Upper lobe of left lung (tissue), 6 donors: ENCODE measurements around the gene ITPR1. TPM values are rescaled to one million over a fixed set of nuclear protein-coding genes. Genes with fewer than 3 reads are reported as not detected.

Experiments used
- ATAC-seq, 2 donors: fragments of 200-7000 bp; cut with Tn5 transposase; one replicate each; pipeline ENCODE4 v1.9.1; 2022; ENCODE audit warnings: mild to moderate bottlenecking in 2 of 2, moderate library complexity in 2 of 2; ENCODE audit not compliant: low FRiP score in 2 of 2
- DNase-seq, 2 donors: peaks; one replicate each; pipeline ENCODE4 v3.0.0-alpha.2; 2019 to 2020
- H3K27ac ChIP-seq, 4 donors: fragments of 200-600 bp; sonication (generic); one replicate each; pipeline ENCODE4 v1.5.1; 2016 to 2019
- H3K27me3 ChIP-seq, 4 donors: fragments of 200-600 bp; sonication (generic); one replicate each; pipeline ENCODE4 v1.5.1; 2017 to 2019
- H3K36me3 ChIP-seq, 4 donors: fragments of 200-600 bp; sonication (generic); one replicate each; pipeline ENCODE4 v1.5.1; 2016 to 2019
- H3K4me1 ChIP-seq, 4 donors: fragments of 200-600 bp; sonication (generic); one replicate each; pipeline ENCODE4 v1.5.1; 2018 to 2019
- H3K4me3 ChIP-seq, 4 donors: fragments of 200-600 bp; sonication (generic); one replicate each; pipeline ENCODE4 v1.5.1; 2017 to 2019; ENCODE audit warnings: mild to moderate bottlenecking in 2 of 4, moderate library complexity in 1 of 4
- H3K9me3 ChIP-seq, 4 donors: fragments of 200-600 bp; sonication (generic); one replicate each; pipeline ENCODE4 v1.5.1; 2018 to 2019
- EP300 ChIP-seq, 4 donors: sonication (generic); formaldehyde crosslinking; IDR thresholded peaks; one replicate each; pipeline ENCODE4 v1.5.1; 2017; ENCODE audit warnings: antibody characterized with exemption in 4 of 4, control low read depth in 2 of 4
- POLR2A ChIP-seq, 4 donors: fragments of 450-650 bp; IDR thresholded peaks; one replicate each; pipeline ENCODE4 v1.5.1; 2016 to 2017; ENCODE audit warnings: antibody characterized with exemption in 4 of 4, mild to moderate bottlenecking in 2 of 4
- POLR2AphosphoS5 ChIP-seq, 2 donors: sonication (generic); formaldehyde crosslinking; IDR thresholded peaks; one replicate each; pipeline ENCODE4 v1.5.1; 2017; ENCODE audit warnings: antibody characterized with exemption in 2 of 2
- WGBS, 2 donors: methylation state at CpG; one replicate each; pipeline ENCODE4 v1.1.5; 2017 to 2018; 5-methylcytosine and 5-hydroxymethylcytosine counted together
- total RNA-seq, 6 donors: library from RNA; depleted of rRNA in 4 of 6; stranded (reverse); fragments of >200 nt in 4 of 6; gene quantifications; one replicate each; pipeline versions ENCODE4 v1.1.0 to v1.2.1, GENCODE V29; 2016 to 2021
- TF ChIP-seq, protein P1 (sequence below), 6 experiments: fragments of 450-650 bp in 4 of 6; fragments of 200-600 bp in 2 of 6; sonication (generic) in 2 of 6; IDR thresholded peaks; one replicate each; pipeline ENCODE4 v1.5.1; 2016 to 2019; ENCODE audit warnings: antibody characterized with exemption in 6 of 6
- donor health status: DM: no; HTN: no; CAD: no; lungs with moderate emphysema.
- donor health status: DM: no; HTN: yes; CAD: no; lungs with severe emphysema.

Gene ITPR1
- total RNA-seq, 6 donors from 2014 or later = 55.5 to 136 (median 66.2) TPM

GRCh38 chr3:4887177-4887576, 394.0 kb downstream of the ITPR1 start:
- H3K36me3 ChIP-seq = no peaks in the 10 kb centered on the region
- H3K27ac ChIP-seq = no peak overlapping the region
- 91 to 93% methylated on average over 8 of the region's 8 CpGs for WGBS, 2 donors
- no peaks in the 10 kb centered on the region for H3K27me3 ChIP-seq
- no peak for TF ChIP-seq POLR2AphosphoS5 (IDR thresholded peaks at IDR 0.05)
- no peak for TF ChIP-seq EP300 (IDR thresholded peaks at IDR 0.05)
- no peak for TF ChIP-seq POLR2A (IDR thresholded peaks at IDR 0.05)
- TF ChIP-seq, protein P1, sequence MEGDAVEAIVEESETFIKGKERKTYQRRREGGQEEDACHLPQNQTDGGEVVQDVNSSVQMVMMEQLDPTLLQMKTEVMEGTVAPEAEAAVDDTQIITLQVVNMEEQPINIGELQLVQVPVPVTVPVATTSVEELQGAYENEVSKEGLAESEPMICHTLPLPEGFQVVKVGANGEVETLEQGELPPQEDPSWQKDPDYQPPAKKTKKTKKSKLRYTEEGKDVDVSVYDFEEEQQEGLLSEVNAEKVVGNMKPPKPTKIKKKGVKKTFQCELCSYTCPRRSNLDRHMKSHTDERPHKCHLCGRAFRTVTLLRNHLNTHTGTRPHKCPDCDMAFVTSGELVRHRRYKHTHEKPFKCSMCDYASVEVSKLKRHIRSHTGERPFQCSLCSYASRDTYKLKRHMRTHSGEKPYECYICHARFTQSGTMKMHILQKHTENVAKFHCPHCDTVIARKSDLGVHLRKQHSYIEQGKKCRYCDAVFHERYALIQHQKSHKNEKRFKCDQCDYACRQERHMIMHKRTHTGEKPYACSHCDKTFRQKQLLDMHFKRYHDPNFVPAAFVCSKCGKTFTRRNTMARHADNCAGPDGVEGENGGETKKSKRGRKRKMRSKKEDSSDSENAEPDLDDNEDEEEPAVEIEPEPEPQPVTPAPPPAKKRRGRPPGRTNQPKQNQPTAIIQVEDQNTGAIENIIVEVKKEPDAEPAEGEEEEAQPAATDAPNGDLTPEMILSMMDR (IDR thresholded peaks at IDR 0.05) = no peak
- DNase-seq = no peak
- ATAC-seq = no peak
- peaks cover 6 to 15% (median 8%) of the 10 kb centered on the region in 4 donors for H3K4me1 ChIP-seq
- no peak overlapping the region for H3K4me3 ChIP-seq
- H3K9me3 ChIP-seq = no peaks in the 10 kb centered on the region

GRCh38 chr3:4888913-4889846, 396.0 kb downstream of the ITPR1 start:
- peak in 1 of 2 donors; percentile 24 for DNase-seq
- Histone ChIP-seq H3K4me3 (no peak overlapping the region), H3K27ac (peak overlapping the region in 1 of 4 donors; percentile 4), H3K36me3 (no peaks in the 10 kb centered on the region), H3K27me3 (no peaks in the 10 kb centered on the region), H3K4me1 (peaks cover 6 to 15% (median 8%) of the 10 kb centered on the region in 4 donors), H3K9me3 (no peaks in the 10 kb centered on the region)
- peak in 1 of 2 donors; percentile 43 for ATAC-seq
- TF ChIP-seq POLR2AphosphoS5 (IDR thresholded peaks at IDR 0.05) (no peak), EP300 (IDR thresholded peaks at IDR 0.05) (no peak), POLR2A (IDR thresholded peaks at IDR 0.05) (no peak)
- TF ChIP-seq, protein P1 (IDR thresholded peaks at IDR 0.05) = no peak
- 46 to 52% methylated on average over 4 of the region's 4 CpGs for WGBS, 2 donors

- no peak for ATAC-seq
- Histone ChIP-seq H3K27ac (no peak overlapping the region), H3K9me3 (no peaks in the 10 kb centered on the region), H3K36me3 (no peaks in the 10 kb centered on the region), H3K4me3 (no peak overlapping the region), H3K4me1 (peaks cover 6 to 15% (median 8%) of the 10 kb centered on the region in 4 donors), H3K27me3 (no peaks in the 10 kb centered on the region)
- 65% methylated on average over 3 of the region's 3 CpGs for WGBS, 2 donors
- no peak for DNase-seq
- TF ChIP-seq, protein P1 (IDR thresholded peaks at IDR 0.05) = no peak
- TF ChIP-seq EP300 (IDR thresholded peaks at IDR 0.05) = no peak
- TF ChIP-seq POLR2A (IDR thresholded peaks at IDR 0.05) = no peak
- no peak for TF ChIP-seq POLR2AphosphoS5 (IDR thresholded peaks at IDR 0.05)
Observed at GRCh38 chr3:4889896-4890295, 396.7 kb downstream of the ITPR1 start.

DNA sequence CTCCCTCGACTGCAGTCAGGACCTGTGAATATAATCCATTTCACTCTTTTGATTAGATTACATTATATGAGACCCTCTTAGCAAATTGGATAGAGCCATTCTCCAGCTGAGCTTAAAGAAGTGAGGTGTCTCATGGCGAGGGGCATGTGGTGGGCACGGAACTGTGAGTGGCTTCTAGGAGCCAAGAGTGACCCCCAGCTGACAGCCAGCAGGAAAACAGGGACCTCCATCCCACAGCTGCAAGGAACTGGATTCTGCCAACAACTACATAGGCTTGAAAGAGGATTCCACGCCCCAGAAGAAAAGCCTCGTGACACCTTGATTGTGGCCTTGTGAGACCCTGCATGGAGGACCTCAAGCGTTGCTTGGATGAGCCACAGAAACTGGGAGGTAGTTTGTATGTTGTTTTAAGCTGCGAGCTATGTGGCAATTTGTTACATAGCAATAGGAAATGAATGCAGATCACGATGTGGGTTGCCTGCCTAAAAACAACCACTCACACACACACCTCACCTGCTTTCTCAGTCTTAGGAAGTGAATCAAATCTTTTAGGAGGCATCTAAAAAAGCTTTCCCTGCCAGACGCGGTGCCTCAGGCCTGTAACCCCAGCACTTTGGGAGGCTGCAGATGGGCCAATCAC, 401.9 kb downstream of the ITPR1 start:
- H3K27me3 ChIP-seq = no peaks in the 10 kb centered on the region
- H3K27ac ChIP-seq = no peak overlapping the region
- no peaks in the 10 kb centered on the region for H3K9me3 ChIP-seq
- no peaks in the 10 kb centered on the region for H3K36me3 ChIP-seq
- no peak overlapping the region for H3K4me3 ChIP-seq
- ATAC-seq (no peak), DNase-seq (no peak)
- TF ChIP-seq POLR2AphosphoS5 (IDR thresholded peaks at IDR 0.05) (no peak), EP300 (IDR thresholded peaks at IDR 0.05) (no peak), POLR2A (IDR thresholded peaks at IDR 0.05) (no peak)
- TF ChIP-seq, protein P1 (IDR thresholded peaks at IDR 0.05) = no peak
- peaks cover 0 to 6% (median 0%) of the 10 kb centered on the region in 4 donors for H3K4me1 ChIP-seq
- WGBS, 2 donors = 87 to 89% methylated on average over 10 of the region's 10 CpGs
